HUDEP-2 (cell line): ENCODE results near the gene FGF22.

ENCODE experiments used
- DNase-seq, 76 experiments: peaks; one replicate each; lab custom pipeline; 2025; ENCODE audit not compliant: unreplicated experiment in 76 of 76; lab: John Stamatoyannopoulos, UW

FGF22 gene

DNA sequence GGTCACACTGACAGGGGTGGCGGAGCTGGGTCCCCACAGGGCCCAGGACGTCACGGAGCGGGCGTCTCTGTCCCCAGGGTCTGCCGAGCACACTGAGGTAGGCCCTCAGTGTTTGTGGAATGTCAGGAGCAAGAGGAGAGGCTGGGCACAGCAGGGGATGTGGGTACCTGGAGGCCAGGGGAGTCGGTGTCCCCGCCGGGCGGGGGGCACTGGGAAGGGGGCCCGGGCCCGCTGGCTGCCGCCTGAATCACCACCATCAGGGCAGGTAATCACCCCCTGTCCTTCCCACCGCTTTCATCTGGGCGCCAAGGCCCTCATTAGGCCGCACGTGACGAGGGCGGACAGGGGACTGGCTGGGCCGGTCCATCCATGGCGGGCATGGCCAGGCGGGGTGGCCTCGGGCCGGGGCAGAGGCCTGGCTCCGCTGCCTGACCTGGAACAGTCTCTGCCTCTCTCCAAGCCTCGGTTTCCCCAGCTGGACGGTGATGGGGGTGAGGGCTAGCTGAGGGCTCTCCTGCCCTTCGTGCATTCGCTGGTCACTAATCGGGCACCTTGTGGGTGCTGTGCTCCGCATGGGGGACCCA lies 1.0 kb downstream of the FGF22 start:
- no peak for DNase-seq

DNA sequence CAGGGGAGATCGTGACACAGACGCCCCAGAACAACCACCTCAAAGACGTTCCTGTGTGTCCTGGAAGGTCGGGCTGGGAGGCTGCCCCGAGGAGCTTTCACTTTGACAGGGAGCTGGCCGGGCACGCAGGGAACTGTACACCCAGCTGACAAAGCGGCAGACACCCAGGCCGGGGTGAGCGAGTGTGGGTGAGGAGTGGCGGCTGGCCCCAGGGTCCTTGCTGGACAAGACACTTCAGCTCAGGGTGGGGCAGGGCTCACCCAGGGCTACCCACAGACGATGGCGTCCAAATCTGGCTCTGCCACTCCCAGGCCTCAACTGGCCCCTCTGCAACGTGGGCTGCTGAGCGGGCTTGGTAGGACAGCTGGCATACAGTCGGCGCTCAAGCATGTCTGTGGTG lies 2.0 kb downstream of the FGF22 start:
- no peak for DNase-seq

DNA sequence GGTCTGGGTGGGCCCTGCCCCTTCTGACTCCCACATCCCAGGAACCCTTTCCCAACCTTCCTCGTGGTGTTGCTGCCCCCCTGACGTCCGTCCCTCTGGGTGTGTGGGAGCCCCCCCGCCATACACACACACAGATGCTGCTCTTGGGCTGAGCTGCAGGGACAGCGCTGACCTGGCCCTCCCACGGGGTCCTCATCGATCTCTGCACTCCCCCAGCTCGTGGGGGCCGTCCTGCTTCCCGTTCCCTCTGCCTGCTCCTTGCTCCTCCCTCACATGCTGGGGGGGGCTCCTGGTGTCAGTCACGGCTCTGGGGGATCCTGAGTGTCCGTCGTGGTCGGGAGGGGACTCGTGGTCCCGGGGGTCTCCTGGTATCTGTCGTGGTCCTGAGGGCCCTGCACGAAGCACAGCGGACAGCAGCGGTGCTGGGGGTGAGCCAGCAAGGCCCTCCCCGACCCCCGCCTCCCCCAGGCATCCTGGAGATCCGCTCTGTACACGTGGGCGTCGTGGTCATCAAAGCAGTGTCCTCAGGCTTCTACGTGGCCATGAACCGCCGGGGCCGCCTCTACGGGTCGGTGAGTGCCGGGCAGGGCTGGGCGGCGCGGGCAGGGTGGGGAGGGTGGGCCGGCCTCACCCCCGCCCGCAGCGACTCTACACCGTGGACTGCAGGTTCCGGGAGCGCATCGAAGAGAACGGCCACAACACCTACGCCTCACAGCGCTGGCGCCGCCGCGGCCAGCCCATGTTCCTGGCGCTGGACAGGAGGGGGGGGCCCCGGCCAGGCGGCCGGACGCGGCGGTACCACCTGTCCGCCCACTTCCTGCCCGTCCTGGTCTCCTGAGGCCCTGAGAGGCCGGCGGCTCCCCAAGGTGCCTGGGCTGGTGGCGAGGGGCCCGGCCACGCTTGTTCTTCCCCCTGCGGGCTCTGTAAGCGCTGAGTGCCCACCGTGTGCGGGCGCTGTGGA lies 3.4 kb downstream of the FGF22 start:
- DNase-seq: no peak

DNA sequence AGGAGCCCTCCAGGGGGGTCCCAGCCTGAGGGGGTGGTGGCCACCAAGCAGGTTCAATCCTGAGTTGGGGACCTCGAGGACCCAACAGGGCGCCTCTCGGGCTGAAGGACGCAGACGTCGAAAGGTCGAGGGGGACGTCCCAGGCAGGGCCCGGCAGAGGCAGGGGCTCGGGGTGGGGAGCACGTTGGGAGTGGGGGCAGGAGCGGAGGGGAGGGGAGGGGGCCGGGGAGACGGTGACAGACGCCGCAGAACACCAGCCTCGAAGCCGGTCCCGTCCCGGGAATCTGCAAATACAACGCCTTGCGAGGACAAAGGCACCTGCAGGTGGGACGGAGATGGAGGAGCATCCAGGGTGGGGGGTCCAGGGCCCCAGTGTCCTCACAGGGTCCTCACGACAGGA lies 4.1 kb downstream of the FGF22 start:
- DNase-seq: no peak

DNA sequence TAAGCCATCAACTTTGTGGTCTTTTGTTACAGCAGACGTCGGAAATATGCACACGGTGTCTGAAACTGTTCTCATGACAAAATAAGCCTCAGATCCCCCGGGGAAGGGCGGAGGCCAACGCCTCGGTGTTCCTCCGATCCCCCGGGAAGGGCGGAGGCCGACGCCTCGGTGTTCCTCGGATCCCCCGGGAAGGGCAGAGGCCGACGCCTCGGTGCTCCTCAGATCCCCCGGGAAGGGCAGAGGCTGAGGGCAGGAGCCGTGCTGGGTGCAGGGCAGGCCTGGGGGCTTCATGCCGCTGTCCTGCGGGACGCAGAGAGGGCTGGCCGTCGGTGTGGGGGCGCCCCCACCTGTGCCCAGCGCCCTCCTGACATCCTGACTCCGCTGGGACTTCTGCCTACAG lies 4.7 kb downstream of the FGF22 start:
- no peak for DNase-seq

DNA sequence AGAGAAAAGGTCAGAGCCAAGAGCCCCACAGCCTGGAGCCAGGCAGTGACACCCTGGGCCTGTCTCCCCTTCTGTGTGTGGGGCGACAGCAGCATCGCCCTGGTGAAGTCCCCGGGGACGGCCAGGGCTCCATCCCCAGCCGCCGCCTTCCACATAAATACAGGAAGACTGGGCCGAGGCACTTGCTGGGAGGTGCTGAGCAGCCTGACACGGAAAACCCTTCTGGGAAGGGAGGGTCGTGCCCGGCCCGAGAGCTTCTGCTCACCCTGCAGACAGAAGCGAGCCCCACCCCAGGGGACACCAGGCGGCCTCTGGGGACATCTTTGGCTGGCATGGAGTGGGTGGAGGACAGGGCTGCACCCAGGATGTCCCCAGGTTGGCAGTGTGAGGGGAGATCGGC lies 5.1 kb downstream of the FGF22 start:
- no peak for DNase-seq

DNA sequence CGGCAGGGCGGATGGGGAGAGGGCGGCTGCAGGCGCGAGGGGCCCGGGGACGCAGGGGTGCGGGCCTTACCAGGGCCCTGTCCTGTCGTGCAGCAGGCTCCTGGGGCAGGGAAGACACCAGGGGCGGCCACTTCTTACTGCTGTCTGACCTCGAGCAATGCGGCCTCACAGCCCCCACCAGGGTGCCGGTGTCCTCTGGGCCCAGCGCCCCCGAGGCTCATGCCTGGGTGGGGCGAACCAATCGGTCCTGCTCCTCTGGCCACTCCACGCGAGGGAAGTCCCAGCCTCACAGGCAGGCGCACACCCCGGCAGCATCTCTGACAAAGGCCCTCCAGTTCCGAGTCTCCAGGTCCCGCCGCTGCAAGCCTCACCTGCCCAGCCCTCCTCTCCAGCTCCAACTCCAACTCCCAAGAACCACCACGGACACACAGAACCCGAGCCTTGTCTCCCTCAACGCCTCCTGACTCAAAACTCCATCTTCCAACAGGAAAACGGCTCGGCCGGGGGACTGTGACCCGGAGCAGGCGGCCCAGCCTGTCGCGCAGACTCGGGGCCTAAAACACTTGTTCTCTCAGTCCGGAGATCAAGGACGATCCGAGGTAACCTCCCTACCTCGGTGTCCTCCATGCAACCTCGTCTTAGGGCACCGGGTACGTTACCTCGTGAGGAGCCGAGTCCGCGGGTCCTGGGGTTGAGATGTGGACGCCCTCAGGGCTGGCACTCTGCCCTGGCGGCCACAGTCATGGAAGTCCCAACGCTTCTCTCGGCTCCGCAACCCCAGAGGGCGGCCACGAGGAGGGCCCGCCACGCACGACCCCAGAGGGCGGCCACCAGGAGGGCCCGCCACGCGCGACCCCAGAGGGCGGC lies 6.5 kb downstream of the FGF22 start:
- DNase-seq: no peak

DNA sequence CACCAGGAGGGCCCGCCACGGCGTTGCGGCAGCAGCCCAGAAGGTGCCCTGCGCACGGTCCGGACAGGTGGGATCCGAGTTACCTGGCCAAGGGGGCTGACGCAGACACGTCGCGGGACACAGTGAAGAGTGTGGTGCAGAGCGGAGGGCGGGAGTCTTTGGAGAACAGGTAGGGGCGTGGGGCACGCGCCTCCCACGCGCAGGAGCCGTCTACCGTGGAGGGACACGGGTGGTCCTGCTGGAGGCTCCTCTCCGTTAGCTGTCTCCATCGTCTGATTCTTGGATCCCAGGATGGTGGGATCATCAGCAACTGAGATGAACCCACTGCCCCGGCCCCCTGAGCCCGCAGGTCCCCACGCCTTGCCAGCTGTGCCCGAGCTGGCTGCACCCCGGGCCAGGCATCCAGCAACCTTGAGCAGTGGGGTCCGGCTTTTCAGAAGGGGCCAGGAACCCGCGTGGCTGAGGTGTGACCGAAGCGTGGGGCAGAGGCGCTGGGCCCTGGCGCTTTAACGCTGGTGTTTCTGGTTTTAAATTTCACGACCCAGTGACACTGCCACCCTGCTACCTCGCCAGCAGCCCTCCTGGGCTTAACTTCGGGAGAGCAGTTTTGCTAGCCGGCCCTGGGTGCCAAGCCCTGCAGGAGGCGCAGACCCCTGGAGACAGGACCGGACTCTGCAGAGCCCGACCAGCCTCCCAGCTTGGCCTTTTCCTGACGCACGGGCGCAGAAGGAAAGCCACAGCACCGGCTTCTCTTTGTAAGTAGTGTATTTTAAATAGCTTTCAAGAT lies 7.3 kb downstream of the FGF22 start:
- no peak for DNase-seq

DNA sequence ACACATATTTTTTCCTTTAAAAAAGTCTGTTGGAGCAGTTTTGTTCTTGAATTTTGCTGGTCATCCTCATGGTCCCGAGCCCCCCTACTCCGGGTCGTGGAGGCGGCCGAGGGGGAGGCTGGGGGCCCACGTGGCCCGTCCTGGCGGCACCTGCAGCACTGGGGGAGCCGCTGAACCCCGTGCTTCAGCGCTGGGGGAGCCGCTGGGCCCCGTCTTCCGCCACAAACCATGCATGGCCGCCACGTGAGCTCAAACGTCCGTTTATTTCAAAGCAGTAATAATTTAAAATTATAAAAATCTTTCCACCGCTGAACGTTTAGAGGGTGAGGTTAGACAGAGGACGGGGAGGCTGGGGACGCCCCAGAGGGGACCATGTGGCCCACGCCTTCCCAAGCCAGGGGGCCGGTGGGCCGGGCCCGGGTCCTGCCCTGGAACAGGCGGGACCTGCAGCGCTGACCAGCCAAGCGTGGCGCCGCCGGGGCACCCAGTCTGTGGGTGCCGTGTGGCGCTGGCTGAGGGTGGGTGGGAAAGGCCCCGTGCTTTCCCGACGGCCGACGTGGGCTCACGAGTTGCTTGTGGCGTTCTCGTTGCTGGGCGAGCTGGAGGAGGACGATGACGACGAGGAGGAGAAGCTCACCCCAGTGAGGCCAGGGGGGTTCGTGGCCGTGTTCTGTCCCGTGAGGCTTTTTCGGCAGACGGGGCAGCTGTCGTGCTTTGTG lies 8.0 kb downstream of the FGF22 start:
- DNase-seq: no peak

DNA sequence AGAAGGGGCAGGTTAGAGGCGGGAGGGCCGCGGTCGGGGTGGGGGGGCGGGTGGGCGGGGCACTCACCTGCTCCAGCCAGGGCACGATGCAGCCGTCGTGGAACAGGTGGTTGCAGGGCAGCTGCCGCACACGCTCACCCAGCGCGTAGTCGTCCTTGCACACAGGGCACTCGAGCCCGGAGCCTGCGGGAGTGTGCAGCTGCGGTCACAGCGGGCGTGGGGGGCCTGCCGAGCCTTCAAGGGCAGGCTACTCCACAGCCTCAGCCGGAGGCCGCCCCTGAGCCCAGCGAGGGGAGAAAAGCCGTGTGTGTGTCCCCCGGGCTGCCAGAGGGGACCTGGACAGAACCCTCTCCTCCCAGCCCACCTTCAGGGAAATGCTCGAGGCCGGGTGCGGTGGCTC lies 8.6 kb downstream of the FGF22 start:
- no peak for DNase-seq

DNA sequence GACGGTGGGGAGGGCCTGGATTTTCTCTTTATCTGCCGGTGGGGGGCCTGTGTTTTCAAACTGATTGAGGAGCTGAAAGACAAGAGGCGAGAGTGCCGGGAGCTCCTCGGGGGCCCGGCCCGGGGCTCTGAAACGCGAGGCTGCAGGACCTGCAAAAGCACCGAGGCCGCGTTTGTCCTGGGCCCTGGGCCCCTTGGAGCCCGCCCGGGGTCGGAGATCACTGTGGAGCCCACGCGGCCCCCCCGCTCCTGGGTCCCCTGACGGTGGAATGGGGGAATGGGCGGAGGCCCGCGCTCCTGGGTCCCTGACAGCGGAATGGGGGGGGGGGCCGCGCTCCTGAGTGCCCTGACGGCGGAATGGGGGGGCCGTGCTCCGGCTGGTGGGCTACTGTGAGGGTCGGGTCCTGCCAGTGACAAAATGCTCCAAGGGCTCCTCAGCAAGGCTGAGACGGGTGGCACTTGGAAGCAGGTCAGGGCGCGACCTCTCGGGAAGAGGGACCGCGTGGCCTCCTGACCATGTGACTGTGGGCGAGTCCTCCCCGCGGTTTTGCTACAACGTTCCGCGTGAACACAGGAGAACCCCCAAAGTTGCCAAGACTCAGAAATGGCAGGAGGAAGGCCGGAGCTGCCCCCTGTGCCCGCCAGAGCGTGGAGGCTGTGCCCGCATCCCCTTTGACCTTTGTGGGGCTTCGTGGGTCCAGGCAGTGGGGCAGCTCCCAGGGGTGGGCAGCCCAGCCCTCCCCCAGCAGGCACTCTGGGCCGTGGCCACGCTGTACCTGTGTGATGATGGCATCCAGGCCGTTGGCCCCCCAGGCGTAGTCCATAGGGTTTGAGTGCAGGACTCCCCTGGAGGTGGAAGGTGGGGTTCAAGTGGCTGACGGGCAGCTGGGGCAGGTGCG lies 9.5 kb downstream of the FGF22 start:
- DNase-seq: no peak

DNA sequence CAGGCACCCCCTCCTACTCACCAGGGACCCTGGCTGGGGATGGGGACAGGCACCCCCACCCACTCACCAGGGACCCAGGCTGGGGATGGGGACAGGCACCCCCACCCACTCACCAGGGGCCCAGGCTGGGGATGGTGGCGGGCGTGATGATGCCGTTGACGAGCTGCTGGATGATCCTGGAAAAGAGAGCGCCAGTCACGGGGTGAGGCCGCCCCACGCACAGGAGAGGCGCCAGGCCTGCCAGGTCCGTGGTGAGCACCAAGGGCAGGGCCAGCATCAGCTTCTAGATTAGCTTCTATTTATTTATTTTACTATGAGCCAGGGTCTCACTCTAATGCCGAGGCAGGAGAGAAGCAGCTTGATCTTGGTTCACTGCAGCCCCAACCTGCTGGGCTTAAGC lies 10.4 kb downstream of the FGF22 start:
- DNase-seq: no peak

DNA sequence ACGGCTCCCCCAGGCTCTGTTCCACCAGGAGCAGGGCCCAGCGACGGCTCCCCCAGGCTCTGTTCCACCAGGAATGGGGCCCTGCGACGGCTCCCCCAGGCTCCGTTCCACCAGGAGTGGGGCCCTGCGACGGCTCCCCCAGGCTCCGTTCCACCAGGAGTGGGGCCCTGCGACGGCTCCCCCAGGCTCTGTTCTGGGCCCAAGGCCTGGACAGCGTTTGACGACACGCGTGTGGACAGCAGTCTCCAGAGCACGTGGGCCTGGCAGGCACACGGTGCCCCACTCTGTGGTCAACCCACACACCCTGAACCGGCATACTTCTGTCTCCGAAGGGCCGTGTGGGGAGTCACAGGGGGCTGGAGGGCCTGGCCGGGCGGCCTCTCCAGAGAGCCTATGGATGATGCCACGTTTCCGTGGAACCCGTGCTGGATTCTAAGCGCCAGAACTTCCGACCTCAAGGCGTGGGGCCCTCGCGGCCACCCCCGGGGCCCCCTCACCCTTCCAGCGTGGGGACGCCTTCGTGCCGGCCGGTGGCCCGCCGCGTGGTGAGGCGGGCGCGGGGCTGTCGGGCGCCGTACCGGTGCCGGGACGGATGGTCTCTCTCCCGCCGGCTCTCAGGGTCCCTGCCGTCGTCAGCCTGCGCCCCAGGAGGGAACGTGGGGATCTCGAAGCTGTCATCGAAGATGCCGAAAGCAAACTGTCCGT lies 11.6 kb downstream of the FGF22 start:
- no peak for DNase-seq

DNA sequence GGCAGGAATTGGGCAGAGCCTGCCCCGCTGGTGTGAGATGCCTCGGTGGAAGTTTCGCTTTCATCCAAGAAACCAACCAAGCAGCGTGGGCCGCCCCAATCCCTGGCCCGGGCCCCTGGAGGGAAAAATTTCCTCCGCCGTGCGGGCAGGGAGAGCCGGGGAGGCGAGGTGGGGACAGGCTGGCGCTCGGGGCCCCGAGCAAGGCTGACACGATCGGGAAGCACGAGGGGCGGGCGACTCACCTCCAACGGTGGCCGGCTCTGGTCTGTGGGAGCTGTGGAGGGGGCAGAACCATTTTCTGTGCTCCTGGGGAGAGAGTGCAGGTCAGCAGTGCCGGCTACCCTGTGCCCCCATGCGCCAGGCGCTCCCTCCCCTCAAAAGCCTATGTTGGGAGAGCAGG lies 12.3 kb downstream of the FGF22 start:
- DNase-seq: no peak

DNA sequence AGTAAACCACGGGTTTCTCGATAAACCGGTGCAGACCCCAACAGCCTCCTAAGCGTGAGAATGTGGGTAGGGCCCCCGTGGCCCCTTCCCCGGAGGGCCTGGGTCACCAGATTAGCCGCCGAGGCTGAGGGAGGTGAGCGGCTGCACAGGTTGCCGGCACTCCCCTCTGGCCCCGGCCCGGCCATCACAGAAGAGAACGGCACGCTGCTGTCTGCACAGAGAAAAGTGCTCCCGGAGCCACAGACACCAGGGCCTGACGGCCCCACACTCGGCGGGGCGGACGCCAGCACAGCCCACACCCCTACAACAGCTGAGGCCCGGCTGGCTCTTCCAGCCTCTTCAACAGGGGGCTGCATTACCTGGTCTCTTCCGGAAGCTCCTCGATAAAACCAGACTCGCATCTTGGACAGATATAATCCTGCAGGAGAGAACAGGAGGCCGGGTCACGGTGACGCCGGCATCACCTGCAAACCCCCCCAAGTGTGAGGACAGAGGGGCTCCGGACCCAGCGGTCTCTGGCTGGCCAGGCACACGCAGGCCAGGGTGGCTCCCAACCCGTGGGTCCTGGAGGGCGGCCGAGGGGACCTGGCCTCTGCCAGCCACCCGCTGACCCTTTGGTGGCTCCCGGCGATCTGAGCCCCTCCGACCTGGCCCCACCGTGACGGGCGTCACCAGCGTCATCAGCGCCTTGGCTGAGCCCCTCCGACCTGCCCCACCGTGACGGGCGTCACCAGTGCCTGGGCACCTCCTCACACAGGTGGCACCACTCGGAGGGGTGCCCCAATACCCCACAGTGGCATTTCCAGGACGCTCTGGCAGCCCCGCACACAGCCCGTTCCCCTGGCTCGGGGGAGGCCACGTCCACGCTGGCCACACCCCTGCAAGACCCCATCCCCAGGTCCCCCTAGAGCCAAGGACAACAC lies 13.0 kb downstream of the FGF22 start:
- no peak for DNase-seq

DNA sequence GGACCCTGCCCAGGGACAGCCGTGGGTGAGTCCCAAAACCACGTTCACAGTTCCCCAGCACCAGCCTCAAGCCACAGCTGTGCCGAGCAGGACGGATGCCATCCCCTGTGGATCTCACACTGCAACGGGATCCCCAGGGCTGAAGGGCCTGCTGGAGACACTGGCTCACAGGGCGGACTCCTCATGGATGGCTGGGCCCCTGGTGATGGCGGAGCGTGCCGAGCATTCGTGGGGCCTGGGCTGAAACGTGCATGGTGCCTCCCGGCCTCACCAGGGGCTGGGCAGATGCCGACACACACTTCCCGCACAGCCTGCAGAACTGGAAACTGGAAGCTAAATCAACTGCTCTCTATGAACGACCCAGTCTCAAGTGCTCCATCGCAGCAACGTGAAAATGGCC lies 13.7 kb downstream of the FGF22 start:
- DNase-seq: no peak

DNA sequence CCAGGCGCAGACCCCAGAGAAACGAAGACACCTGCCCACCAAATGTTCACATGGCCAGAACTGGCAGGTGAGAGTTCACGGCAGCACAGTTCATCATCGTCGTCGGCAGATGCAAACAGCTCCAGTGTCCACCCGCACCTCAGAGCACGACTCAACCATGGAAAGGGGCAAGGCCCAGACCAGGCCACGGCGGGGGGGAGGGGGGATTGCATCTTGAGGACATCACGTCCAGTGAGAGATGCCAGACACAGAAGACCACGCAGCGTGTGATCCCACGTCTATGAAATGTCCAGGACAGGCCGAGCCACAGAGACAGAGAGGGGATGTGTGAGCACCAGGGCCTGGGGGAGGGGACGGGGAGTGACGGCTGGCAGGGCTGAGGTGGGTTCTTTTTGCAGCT lies 16.0 kb downstream of the FGF22 start:
- no peak for DNase-seq
